ENCODE measurements around the gene D2HGDH.

D2HGDH gene

GRCh38 chr2:241734467-241735208, at the start of gene D2HGDH:
TSS of gene D2HGDH (plus strand) at chr2:241734630. CDS start at chr2:241735225, 595 bp downstream.
- DNase-seq (ENCODE audit: low read depth, low spot score) = peak; percentile 82

- no peak for DNase-seq (ENCODE audit: low read depth, low spot score)
Observed at GRCh38 chr2:241686324-241686649, 48.1 kb upstream of the D2HGDH start.

- peak; percentile 86 for DNase-seq (ENCODE audit: low read depth, low spot score)
Observed at GRCh38 chr2:241686650-241687425, 47.6 kb upstream of the D2HGDH start, which contains the start of gene DTYMK. TSS of gene DTYMK (minus strand) at chr2:241686815. CDS start at chr2:241686783, 32 bp downstream.

DNA sequence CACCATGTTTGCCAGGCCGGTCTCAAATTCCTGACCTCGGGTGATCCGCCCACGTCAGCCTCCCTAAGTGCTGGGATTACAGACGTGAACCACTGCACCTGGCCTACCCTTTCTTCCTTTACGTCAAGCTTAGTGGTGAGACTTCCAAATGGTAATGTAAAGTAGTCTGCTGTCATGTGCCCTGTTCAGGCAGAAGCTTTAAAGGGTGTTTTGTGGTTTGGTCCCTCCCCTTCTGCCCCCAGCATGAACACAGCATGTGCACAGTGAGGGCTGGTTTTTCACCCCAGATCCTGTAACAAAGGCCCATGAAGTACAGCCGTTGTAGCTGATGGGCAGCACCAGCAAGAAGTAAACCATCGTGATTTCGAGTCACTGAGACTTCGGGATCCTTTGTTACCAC, 45.1 kb upstream of the D2HGDH start:
- no peak for DNase-seq (ENCODE audit: low read depth, low spot score)

GRCh38 chr2:241690202-241690717, 44.2 kb upstream of the D2HGDH start:
- no peak for DNase-seq (ENCODE audit: low read depth, low spot score)

DNA sequence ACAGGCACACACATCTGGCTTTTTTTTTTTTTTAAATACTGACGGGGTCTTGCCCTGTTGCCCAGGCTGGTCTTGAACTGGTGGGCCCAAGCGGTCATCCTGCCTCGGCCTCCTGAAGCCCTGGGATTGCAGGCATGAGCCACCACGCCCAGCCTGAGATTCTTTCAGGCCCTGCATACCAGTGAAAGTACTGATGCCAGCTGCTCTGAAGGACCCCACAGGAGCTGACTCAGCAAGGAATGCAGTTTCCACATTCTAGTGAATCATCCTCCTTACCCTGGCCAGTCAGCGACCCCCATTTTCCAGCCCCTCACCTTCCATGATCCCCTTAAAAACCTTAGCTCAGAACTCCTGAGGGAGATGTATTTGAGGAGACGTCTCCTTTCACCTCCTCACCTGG, 42.0 kb upstream of the D2HGDH start:
- DNase-seq (ENCODE audit: low read depth, low spot score) = no peak

GRCh38 chr2:241695651-241696050, 38.8 kb upstream of the D2HGDH start:
- no peak for DNase-seq (ENCODE audit: low read depth, low spot score)

DNA sequence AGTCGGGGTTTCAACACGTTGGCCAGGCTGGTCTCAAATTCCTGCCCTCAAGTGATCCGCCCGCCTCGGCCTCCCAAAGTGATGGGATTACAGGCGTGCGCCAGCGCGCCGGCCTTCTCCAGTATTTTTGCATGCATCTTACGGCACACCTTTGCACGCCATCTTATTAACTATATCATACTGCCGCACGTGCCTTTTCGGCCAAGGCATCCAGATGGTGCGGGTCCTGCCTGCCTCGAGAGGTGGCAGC, 33.4 kb upstream of the D2HGDH start:
- DNase-seq (ENCODE audit: low read depth, low spot score) = no peak

DNA sequence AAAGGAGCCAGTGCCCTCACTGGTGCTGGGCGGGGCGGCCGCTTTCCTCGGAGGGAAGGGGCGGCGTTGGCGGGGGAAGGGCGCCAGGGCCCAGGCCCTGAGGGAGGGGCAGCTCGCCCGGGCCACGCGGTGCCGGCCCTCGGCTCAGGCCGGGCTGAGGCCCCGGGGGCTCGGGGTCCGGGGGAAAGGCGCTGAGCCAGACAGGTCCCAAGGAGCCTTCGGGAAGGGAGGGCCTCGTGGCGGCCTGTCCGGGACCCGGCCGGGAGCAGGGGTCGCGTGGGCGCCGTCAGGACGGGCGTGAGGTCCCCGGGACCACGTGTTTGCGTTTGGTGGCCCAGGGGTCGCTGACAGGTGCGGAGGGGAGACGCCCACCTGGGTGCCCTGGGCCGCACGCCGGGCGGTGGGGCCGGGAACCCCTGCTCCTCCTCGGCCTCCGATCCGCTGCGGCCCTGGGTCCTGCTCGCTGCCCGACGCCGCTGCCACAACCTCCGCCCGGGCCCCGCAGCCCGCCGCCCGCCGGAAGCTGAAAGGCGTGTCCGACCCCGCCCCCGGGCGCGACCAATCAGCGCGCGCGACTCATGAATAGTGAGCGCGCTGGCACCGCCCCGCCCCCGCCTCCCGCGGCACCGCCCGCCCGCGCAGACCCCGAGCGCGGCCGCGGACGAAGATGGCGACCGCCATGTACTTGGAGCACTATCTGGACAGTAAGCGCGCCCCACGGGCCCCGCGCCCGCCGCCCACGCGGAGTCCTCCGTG, 32.9 kb upstream of the D2HGDH start, which contains the start of gene ING5:
ING5 (plus strand) TSS at position 641 of the 756 bp plus-strand sequence; CDS start at position 668, 27 bp downstream.
- peak; percentile 92 for DNase-seq (ENCODE audit: low read depth, low spot score)

GRCh38 chr2:241702155-241703031, 32.0 kb upstream of the D2HGDH start:
- DNase-seq (ENCODE audit: low read depth, low spot score) = peak; percentile 82

- no peak for DNase-seq (ENCODE audit: low read depth, low spot score)
Observed at GRCh38 chr2:241703032-241703604, 31.3 kb upstream of the D2HGDH start.

DNA sequence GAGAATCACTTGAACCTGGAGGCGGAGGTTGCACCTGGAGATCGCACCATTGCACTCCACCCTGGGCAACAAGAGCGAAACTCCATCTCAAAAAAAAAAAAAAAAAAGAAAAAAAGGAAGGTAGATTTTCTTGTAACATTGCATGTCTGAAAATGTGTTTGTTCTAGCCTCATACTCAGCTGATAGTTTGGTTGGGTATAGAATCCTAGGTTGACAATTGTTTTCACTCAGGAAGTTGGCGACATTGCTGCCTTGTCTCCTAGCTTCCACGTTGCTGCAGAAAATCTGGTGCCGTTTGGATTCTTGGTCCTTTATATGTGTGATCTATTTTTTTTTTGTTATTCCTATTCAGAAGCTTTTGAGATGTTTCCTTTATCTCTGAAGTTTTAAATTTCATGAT, 27.9 kb upstream of the D2HGDH start:
- DNase-seq (ENCODE audit: low read depth, low spot score) = no peak

DNA sequence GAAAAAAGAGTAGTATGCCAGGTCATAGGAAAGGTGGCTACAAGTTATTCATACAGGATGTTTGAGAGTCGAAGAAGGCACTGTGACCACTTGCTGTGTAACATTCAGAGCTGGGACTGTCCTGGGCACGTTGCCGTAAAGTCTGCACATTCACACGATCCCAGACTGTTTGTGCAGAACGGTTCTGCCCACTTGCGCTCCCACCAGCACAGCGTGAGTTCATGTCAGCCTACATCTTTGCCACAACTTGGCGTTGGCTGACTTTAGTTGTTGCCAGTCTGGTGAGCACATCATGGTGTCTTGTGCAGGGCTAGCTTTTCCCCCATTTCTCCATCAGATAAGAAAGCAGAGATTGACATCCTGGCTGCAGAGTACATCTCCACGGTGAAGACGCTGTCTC, 25.6 kb upstream of the D2HGDH start:
- DNase-seq (ENCODE audit: low read depth, low spot score) = no peak

GRCh38 chr2:241719093-241719492, 15.3 kb upstream of the D2HGDH start:
- DNase-seq (ENCODE audit: low read depth, low spot score) = no peak

DNA sequence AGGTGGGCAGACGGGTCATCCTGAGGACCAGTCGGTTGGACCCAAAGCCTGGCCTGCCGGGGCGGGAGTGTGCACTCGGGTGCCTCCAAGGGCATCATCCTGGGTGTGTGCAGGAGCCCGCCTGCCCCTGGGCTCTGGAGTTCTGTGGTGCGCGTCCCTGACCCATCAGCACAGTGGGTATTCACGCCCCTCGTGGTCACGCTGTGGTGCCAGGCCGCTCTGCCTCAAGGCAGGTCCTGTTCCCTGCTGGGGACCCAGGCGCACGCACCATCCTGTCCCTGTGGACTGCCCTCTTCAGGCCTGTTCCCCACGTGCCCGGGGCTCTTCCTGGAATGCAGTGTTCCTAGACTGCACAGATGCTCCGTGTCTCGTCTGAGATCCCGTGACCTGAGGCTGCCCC, 14.3 kb upstream of the D2HGDH start:
- no peak for DNase-seq (ENCODE audit: low read depth, low spot score)

DNA sequence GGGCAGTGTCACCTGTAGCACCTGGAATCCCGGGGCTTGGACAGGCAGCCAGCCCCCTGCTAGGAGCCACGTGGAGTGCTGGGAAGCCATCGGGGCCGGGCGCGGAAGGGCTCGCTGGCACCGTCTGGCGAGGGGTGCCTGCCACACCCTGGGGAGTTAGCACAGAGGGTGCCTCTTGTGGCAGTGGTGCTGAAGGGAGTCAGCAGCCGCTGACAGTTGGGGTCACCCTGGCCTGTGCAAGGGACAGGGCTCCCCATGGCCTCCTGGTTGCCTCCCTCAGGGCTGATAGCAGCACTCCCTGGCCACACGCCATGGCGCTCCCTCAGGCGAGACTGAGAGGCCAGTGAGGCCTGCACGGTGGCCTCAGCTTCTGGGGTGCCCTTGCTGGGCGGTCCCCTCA, 13.9 kb upstream of the D2HGDH start:
- DNase-seq (ENCODE audit: low read depth, low spot score) = no peak

- no peak for DNase-seq (ENCODE audit: low read depth, low spot score)
Observed at GRCh38 chr2:241721852-241722251, 12.6 kb upstream of the D2HGDH start.

DNA sequence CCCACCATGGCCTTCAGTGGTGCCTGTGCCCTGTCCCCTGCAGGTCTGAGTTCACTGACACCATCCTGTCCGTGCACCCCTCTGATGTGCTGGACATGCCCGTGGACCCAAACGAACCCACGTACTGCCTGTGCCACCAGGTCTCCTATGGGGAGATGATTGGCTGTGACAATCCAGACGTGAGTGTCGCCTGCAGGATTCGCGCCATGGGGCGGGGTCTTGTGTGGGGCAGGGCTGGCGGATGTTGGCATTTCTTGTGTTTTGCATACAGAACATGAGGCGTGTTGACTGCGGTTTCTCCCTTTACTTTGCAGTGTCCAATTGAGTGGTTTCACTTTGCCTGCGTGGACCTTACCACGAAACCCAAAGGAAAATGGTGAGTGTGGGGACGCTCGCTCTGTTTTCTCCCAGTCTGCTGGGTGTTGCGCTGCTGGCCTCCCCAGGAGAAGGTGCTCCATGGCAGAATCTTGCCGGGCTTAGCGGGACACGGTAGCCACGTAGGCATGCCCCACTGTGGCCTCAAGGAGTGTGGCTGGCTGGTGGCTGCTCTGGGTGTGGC, 11.5 kb upstream of the D2HGDH start:
- no peak for DNase-seq (ENCODE audit: low read depth, low spot score)

DNA sequence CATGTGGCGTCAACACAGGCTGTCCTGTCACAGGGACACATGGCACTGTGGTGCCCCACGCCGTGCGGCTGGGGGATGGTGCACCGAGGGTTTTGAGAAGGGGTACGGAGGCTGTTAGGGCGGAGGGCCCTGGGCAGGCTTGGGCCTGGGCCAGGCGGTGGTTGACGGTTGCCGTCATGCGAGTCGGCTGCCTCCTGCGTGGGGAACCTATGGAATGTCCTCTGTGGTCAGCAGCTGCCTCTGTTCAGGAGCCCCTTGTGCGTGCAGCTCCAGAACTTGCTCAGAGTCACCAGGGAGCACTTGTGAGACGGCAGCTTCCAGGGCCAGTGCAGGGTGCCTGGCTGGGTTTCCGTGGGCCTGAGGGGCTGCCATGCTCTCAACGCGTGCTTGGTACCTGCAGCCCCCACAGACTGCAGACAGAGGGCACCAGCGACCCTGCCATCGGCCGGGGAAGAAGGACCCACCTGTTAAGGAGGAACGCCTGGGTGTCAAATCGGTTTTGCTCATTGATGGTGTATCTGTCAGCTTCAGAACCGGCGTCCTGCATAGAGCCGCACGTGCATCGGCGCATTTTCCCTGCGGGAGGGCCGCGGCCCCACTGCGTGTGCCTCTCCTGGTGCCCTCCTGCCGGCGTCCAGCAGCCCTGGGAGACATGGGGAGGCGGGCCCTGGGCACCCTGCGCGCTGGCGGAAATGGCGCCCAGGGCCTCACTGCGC, 10.0 kb upstream of the D2HGDH start:
- DNase-seq (ENCODE audit: low read depth, low spot score) = no peak

Data from activated naive CD8-positive, alpha-beta T cell treated with anti-CD3 and anti-CD28 coated beads, Interleukin-2, amount 50 U/mL, for 16 hours (primary cell).